Stimulated activated CD8-positive, alpha-beta memory T cell treated with anti-CD3 and anti-CD28 coated beads, Interleukin-4, amount 100 ng/mL, for 48 hours (primary cell): ENCODE data around the gene PAIP1.
"Not testable (repeated sequence)": the region's sequence is repeated elsewhere in the genome, so short reads cannot be mapped to it uniquely, and the experiment has no call there.

Experiments
- DNase-seq: peaks from one replicate; pipeline ENCODE4 v3.0.0-alpha.2; 2020

Gene PAIP1

GRCh38 chr5:43570450-43571158 is 13.7 kb upstream of the PAIP1 start:
- DNase-seq, result no peak

GRCh38 chr5:43569236-43569746 is 12.4 kb upstream of the PAIP1 start:
- no peak for DNase-seq

- DNase-seq, result no peak
Measured at GRCh38 chr5:43567967-43568366, 11.1 kb upstream of the PAIP1 start.

GRCh38 chr5:43565043-43565442 is 8.2 kb upstream of the PAIP1 start:
- no peak for DNase-seq

- no peak for DNase-seq
Measured at GRCh38 chr5:43564289-43564850, 7.5 kb upstream of the PAIP1 start.

- no peak for DNase-seq
Measured at GRCh38 chr5:43563321-43563720, 6.4 kb upstream of the PAIP1 start.

GRCh38 chr5:43561356-43561755 is 4.5 kb upstream of the PAIP1 start:
- DNase-seq, result no peak

- no peak for DNase-seq
Measured at GRCh38 chr5:43560128-43560527, 3.3 kb upstream of the PAIP1 start.

- not testable (repeated sequence) for DNase-seq
Measured at GRCh38 chr5:43556607-43556856, 345 bp downstream of the PAIP1 start.

- peak; percentile 65 for DNase-seq
Measured at GRCh38 chr5:43555895-43556606, 826 bp downstream of the PAIP1 start.

GRCh38 chr5:43554497-43554896 is 2.4 kb downstream of the PAIP1 start:
- no peak for DNase-seq

- no peak for DNase-seq
Measured at GRCh38 chr5:43553381-43553780, 3.5 kb downstream of the PAIP1 start.

- no peak for DNase-seq
Measured at GRCh38 chr5:43551731-43552130, 5.1 kb downstream of the PAIP1 start.

- not testable (repeated sequence) for DNase-seq
Measured at GRCh38 chr5:43549272-43549671, 7.6 kb downstream of the PAIP1 start.

GRCh38 chr5:43548358-43548757 is 8.5 kb downstream of the PAIP1 start:
- no peak for DNase-seq

GRCh38 chr5:43547532-43547931 is 9.3 kb downstream of the PAIP1 start:
- no peak for DNase-seq

- DNase-seq, result no peak
Measured at GRCh38 chr5:43543434-43543833, 13.4 kb downstream of the PAIP1 start.

GRCh38 chr5:43540746-43541145 is 16.1 kb downstream of the PAIP1 start:
- DNase-seq, result no peak

GRCh38 chr5:43536972-43537371 is 19.9 kb downstream of the PAIP1 start:
- no peak for DNase-seq

GRCh38 chr5:43533646-43534045 is 23.2 kb downstream of the PAIP1 start:
- DNase-seq, result no peak

- DNase-seq, result no peak
Measured at GRCh38 chr5:43530648-43531047, 26.2 kb downstream of the PAIP1 start.

- DNase-seq, result no peak
Measured at GRCh38 chr5:43523662-43524072, 33.2 kb downstream of the PAIP1 start.

GRCh38 chr5:43520615-43521014 is 36.3 kb downstream of the PAIP1 start:
- DNase-seq, result no peak

GRCh38 chr5:43515678-43516048 is 41.2 kb downstream of the PAIP1 start:
- DNase-seq, result no peak
